Measurements from ENCODE around the gene PCDHA6. TPM values are rescaled to one million over a fixed set of nuclear protein-coding genes. Genes with fewer than 3 reads are reported as not detected.
"Not testable (repeated sequence)": the region's sequence is repeated elsewhere in the genome, so short reads cannot be mapped to it uniquely, and the experiment has no call there.

Gene PCDHA6, protein sequence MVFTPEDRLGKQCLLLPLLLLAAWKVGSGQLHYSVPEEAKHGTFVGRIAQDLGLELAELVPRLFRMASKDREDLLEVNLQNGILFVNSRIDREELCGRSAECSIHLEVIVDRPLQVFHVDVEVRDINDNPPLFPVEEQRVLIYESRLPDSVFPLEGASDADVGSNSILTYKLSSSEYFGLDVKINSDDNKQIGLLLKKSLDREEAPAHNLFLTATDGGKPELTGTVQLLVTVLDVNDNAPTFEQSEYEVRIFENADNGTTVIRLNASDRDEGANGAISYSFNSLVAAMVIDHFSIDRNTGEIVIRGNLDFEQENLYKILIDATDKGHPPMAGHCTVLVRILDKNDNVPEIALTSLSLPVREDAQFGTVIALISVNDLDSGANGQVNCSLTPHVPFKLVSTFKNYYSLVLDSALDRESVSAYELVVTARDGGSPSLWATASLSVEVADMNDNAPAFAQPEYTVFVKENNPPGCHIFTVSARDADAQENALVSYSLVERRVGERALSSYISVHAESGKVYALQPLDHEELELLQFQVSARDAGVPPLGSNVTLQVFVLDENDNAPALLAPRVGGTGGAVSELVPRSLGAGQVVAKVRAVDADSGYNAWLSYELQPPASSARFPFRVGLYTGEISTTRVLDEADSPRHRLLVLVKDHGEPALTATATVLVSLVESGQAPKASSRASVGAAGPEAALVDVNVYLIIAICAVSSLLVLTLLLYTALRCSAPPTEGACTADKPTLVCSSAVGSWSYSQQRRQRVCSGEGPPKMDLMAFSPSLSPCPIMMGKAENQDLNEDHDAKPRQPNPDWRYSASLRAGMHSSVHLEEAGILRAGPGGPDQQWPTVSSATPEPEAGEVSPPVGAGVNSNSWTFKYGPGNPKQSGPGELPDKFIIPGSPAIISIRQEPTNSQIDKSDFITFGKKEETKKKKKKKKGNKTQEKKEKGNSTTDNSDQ
- total RNA-seq = not detected

DNA sequence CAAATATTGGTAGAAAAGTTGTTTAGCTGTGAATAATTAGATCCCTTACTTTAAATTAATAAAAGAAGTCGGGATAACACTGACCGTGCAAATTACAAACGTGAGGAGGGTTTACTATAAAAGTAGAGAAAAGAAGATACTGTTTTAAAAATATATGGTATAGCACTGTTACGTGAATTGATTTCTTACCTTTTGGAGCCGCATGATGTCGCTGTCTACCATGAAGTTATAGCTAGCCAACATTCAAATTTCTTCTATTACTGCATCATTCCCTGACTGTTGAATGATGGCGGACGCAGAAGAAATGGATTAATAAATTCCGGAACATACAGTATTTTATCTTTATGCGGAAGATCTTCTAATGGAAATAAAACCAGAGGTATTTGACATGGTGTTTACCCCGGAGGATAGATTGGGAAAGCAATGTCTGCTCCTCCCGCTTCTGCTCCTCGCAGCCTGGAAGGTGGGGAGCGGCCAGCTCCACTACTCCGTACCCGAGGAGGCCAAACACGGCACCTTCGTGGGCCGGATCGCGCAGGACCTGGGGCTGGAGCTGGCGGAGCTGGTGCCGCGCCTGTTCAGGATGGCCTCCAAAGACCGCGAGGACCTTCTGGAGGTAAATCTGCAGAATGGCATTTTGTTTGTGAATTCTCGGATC, at the start of gene PCDHA6:
Gene PCDHA6 (plus strand): TSS at position 257 of the 658 bp plus-strand sequence. CDS start 132 bp downstream, at position 389.
- H3K27ac Mint-ChIP-seq = no peak within 1 kb of the TSS
- peaks cover 25 to 48% of the 10 kb centered on the region in 2 donors for H3K36me3 Mint-ChIP-seq
- ATAC-seq = no peak
- H3K9me3 Mint-ChIP-seq = peaks cover 13 to 14% of the 10 kb centered on the region in 2 donors
- DNase-seq (ENCODE audit: low spot score in 2 of 2) = no peak

DNA sequence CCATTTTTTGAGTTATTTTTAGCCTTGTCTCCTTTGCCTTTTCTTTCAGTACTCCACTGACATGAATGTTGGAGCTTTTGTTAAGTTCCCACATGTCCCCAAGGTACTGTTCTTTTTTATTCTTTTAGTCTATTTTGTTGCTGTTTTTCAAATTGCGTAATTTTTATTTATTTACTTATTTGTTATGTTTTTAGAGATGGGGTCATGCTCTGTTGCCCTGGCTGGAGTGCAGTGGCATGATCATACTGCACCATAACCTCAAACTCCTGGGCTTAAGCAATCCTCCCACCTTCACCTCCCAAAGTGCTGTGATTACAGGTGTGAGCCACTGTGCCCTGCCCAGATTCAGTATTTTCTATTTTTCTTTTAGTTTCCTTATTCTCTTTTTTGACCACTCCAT, 47.2 kb upstream of the PCDHA6 start:
- ATAC-seq = no peak
- peaks cover 51 to 52% of the 10 kb centered on the region in 2 donors for H3K9me3 Mint-ChIP-seq
- no peak overlapping the region for H3K27ac Mint-ChIP-seq

DNA sequence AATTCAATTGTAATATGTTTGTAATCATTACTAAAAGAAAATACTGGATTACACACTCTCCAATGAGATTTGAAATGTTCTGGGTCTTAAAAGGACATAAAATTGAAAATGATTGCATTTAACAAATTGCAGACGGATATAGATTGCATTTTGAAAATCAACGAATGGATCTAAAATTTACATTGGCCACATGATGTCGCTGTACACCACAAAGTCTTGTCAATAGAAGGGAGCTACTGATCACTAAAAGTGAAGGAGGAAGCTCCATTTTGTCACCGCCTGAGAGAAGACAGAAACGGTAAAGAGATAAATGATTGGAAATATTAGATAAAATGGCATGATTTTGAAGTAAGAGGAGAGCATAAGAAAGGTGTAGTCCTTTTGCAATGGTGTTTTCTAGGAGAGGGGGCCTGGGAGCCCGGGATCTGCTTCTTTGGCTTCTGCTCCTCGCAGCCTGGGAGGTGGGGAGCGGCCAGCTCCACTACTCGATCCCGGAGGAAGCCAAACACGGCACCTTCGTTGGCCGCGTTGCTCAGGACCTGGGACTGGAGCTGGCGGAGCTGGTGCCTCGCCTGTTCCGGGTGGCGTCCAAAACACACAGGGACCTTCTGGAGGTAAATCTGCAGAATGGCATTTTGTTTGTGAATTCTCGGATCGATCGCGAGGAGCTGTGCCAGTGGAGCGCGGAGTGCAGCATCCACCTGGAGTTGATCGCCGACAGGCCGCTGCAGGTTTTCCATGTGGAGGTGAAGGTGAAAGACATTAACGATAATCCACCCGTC, 41.7 kb upstream of the PCDHA6 start, which contains the start of gene PCDHA1:
Gene PCDHA1 (plus strand): TSS at position 236 of the 782 bp plus-strand sequence.
- Mint-ChIP-seq H3K27ac (peak within 1 kb of the TSS in 1 of 2 donors; percentile 55), H3K36me3 (peaks cover 47 to 64% of the 10 kb centered on the region in 2 donors), H3K9me3 (peaks cover 29 to 34% of the 10 kb centered on the region in 2 donors)
- DNase-seq (ENCODE audit: low spot score in 2 of 2) (no peak), ATAC-seq (no peak)

More for the DNA sequence above, 47.2 kb upstream of the PCDHA6 start:
- peaks cover 45 to 84% of the 10 kb centered on the region in 2 donors for H3K36me3 Mint-ChIP-seq
- no peak for DNase-seq (ENCODE audit: low spot score in 2 of 2)

DNA sequence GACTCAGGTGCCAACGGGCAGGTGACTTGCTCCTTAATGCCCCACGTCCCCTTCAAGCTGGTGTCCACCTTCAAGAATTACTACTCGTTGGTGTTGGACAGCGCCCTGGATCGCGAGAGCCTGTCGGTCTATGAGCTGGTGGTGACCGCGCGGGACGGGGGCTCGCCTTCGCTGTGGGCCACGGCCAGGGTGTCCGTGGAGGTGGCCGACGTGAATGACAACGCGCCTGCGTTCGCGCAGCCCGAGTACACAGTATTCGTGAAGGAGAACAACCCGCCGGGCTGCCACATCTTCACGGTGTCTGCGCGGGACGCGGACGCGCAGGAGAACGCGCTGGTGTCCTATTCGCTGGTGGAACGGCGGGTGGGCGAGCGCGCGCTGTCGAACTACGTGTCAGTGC, 40.3 kb upstream of the PCDHA6 start:
- H3K27ac Mint-ChIP-seq, ATAC-seq: not testable (repeated sequence)
- H3K9me3 Mint-ChIP-seq = peaks cover 28 to 31% of the 10 kb centered on the region in 2 donors

DNA sequence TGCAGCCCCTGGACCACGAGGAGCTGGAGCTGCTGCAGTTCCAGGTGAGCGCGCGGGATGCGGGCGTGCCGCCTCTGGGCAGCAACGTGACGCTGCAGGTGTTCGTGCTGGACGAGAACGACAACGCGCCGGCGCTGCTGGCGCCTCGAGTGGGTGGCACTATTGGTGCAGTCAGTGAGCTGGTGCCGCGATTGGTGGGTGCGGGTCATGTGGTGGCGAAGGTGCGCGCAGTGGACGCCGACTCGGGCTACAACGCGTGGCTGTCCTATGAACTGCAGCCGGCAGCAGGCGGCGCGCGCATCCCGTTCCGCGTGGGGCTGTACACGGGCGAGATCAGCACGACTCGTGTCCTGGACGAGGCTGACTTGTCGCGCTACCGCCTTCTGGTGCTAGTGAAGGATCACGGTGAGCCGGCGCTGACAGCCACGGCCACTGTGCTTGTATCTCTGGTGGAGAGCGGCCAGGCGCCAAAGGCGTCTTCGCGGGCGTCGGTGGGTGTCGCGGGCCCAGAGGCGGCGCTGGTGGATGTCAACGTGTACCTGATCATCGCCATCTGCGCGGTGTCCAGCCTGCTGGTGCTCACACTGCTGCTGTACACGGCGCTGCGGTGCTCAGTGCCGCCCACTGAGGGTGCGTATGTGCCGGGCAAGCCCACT, 39.8 kb upstream of the PCDHA6 start:
- DNase-seq (ENCODE audit: low spot score in 2 of 2); H3K27ac Mint-ChIP-seq; ATAC-seq: not testable (repeated sequence)
- peaks cover 26 to 30% of the 10 kb centered on the region in 2 donors for H3K9me3 Mint-ChIP-seq
- H3K36me3 Mint-ChIP-seq = peaks cover 44 to 52% of the 10 kb centered on the region in 2 donors

More for the DNA sequence above, 40.3 kb upstream of the PCDHA6 start:
- DNase-seq (ENCODE audit: low spot score in 2 of 2) = not testable (repeated sequence)
- H3K36me3 Mint-ChIP-seq = peaks cover 45 to 53% of the 10 kb centered on the region in 2 donors

DNA sequence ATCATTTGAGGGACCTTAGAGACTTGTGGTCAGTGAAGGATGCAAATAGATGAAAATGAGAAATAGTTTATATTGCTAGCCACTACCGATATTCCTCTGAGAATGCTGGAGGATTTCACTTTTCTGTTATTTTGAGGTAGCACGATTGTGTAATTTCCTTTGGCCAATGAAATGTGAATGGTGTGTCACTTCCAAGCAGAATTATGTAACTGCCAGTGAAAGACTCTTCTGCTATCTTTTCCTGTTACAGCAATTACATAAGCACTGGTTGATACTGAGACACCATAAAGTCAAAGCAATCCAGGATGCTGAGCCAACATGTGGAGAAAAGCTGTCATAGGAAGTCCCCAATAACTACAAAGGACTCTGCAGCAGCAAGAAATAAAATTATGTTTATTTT, 36.7 kb upstream of the PCDHA6 start:
- H3K36me3 Mint-ChIP-seq = peaks cover 44 to 51% of the 10 kb centered on the region in 2 donors
- DNase-seq (ENCODE audit: low spot score in 2 of 2) (no peak), ATAC-seq (no peak)
- H3K27ac Mint-ChIP-seq = no peak overlapping the region
- H3K9me3 Mint-ChIP-seq = peaks cover 25 to 32% of the 10 kb centered on the region in 2 donors

DNA sequence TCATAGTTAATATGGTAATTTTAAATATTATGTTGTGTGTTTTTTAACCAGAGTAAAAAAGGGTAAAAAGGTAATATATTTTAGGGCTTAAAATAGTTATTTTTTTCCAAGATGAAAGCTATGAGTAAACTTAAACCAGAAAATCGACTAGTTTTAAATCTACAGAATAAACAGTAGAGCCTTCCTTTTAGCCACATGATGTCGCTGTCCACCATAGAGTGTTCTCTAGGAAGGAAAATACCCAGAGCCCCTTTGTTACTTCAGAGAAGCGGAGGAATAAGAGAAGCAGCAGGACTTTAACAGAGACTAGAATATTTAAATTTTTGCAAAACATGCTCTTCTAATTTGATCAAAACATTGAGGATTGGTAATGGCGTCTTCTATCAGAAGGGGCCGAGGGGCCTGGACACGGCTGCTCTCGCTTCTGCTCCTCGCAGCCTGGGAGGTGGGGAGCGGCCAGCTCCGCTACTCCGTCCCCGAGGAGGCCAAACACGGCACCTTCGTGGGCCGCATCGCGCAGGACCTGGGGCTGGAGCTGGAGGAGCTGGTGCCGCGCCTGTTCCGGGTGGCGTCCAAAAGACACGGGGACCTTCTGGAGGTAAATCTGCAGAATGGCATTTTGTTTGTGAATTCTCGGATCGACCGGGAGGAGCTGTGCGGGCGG, 33.0 kb upstream of the PCDHA6 start, which contains the start of gene PCDHA2:
Gene PCDHA2 (plus strand): TSS at position 258 of the 664 bp plus-strand sequence.
- peaks cover 19 to 29% of the 10 kb centered on the region in 2 donors for H3K36me3 Mint-ChIP-seq
- H3K9me3 Mint-ChIP-seq = peaks cover 18 to 24% of the 10 kb centered on the region in 2 donors
- DNase-seq (ENCODE audit: low spot score in 2 of 2) (no peak), ATAC-seq (no peak)
- no peak within 1 kb of the TSS for H3K27ac Mint-ChIP-seq

DNA sequence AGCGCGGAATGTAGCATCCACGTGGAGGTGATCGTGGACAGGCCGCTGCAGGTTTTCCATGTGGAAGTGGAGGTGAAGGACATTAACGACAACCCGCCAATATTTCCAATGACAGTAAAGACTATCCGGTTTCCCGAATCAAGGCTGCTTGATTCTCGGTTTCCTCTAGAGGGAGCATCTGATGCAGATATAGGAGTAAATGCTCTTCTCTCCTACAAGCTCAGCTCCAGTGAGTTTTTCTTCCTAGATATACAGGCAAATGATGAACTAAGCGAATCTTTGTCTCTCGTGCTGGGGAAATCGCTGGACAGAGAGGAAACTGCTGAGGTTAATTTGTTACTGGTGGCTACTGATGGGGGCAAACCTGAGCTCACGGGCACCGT, 32.5 kb upstream of the PCDHA6 start:
- Mint-ChIP-seq H3K36me3 (peaks cover 17 to 27% of the 10 kb centered on the region in 2 donors), H3K9me3 (peaks cover 20 to 25% of the 10 kb centered on the region in 2 donors), H3K27ac (no peak overlapping the region)
- no peak for ATAC-seq
- DNase-seq (ENCODE audit: low spot score in 2 of 2) = no peak

DNA sequence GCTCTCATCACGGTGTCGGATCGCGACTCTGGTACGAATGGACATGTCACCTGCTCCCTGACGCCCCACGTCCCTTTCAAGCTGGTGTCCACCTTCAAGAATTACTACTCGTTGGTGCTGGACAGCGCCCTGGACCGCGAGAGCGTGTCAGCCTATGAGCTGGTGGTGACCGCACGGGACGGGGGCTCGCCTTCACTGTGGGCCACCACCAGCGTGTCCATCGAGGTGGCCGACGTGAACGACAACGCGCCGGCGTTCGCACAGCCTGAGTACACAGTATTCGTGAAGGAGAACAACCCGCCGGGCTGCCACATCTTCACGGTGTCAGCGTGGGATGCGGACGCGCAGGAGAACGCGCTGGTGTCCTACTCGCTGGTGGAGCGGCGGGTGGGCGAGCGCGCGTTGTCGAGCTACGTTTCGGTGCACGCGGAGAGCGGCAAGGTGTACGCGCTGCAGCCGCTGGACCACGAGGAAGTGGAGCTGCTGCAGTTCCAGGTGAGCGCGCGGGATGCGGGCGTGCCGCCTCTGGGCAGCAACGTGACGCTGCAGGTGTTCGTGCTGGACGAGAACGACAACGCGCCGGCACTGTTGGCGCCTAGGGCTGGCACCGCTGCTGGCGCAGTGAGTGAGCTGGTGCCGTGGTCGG, 31.6 kb upstream of the PCDHA6 start:
- peaks cover 24 to 33% of the 10 kb centered on the region in 2 donors for H3K36me3 Mint-ChIP-seq
- not testable (repeated sequence) for DNase-seq (ENCODE audit: low spot score in 2 of 2); ATAC-seq; H3K27ac Mint-ChIP-seq
- H3K9me3 Mint-ChIP-seq = peaks cover 17 to 22% of the 10 kb centered on the region in 2 donors

DNA sequence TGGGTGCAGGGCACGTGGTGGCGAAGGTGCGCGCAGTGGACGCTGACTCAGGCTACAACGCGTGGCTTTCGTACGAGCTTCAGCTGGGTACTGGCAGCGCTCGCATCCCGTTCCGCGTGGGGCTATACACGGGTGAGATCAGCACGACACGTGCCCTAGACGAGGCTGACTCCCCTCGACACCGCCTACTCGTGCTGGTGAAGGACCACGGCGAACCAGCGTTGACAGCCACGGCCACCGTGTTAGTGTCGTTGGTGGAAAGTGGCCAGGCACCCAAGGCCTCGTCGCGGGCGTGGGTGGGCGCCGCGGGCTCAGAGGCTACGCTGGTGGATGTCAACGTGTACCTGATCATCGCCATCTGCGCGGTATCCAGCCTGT, 31.1 kb upstream of the PCDHA6 start:
- no peak for ATAC-seq
- H3K9me3 Mint-ChIP-seq = peaks cover 14 to 24% of the 10 kb centered on the region in 2 donors
- DNase-seq (ENCODE audit: low spot score in 2 of 2) = no peak
- H3K36me3 Mint-ChIP-seq = peaks cover 26 to 38% of the 10 kb centered on the region in 2 donors
- no peak overlapping the region for H3K27ac Mint-ChIP-seq

DNA sequence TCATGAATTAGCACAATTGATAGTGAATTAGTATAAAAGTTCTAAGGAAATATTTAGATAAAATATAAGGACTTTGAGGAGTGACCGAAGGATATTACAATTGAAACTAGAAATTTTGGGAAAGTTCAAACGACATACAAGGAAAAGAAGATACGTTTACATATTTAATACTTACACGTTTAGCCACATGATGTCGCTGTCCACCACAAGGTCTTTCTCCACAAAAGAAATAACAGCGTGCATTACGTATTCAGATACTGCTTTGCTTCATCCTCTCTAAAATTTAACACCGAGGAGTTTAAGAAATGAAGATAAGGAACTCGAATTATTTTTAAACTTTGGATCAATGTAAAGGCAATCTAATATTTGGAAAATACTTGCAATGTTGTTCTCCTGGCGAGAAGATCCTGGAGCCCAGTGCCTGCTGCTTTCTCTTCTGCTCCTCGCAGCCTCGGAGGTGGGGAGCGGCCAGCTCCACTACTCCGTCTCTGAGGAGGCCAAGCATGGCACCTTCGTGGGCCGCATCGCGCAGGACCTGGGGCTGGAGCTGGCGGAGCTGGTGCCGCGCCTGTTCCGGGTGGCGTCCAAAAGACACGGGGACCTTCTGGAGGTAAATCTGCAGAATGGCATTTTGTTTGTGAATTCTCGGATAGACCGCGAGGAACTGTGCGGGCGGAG, 26.8 kb upstream of the PCDHA6 start, which contains the start of gene PCDHA3:
Gene PCDHA3 (plus strand): TSS at position 242 of the 678 bp plus-strand sequence.
- peaks cover 14 to 38% of the 10 kb centered on the region in 2 donors for H3K36me3 Mint-ChIP-seq
- DNase-seq (ENCODE audit: low spot score in 2 of 2) = no peak
- peak within 1 kb of the TSS in 1 of 2 donors; percentile 55 for H3K27ac Mint-ChIP-seq
- ATAC-seq = no peak
- peaks cover 5 to 29% of the 10 kb centered on the region in 2 donors for H3K9me3 Mint-ChIP-seq

DNA sequence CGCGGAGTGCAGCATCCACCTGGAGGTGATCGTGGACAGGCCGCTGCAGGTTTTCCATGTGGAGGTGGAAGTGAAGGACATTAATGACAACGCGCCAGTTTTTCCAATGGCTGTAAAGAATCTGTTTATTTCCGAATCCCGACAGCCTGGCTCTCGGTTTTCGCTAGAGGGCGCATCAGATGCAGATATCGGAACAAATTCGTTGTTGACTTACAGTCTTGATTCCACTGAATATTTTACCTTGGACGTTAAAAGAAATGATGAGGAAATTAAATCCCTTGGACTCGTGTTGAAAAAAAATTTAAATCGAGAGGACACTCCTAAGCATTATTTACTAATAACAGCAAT, 26.3 kb upstream of the PCDHA6 start:
- no peak overlapping the region for H3K27ac Mint-ChIP-seq
- DNase-seq (ENCODE audit: low spot score in 2 of 2) = no peak
- ATAC-seq = no peak
- H3K9me3 Mint-ChIP-seq = peaks cover 5 to 25% of the 10 kb centered on the region in 2 donors
- peaks cover 14 to 38% of the 10 kb centered on the region in 2 donors for H3K36me3 Mint-ChIP-seq

DNA sequence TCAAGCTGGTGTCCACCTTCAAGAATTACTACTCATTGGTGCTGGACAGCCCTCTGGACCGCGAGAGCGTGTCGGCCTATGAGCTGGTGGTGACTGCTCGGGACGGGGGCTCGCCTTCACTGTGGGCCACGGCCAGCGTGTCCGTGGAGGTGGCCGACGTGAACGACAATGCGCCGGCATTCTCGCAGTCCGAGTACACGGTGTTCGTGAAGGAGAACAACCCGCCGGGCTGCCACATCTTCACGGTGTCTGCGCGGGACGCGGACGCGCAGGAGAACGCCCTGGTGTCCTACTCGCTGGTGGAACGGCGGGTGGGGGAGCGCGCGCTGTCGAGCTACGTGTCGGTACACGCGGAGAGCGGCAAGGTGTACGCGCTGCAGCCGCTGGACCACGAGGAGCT, 25.4 kb upstream of the PCDHA6 start:
- Mint-ChIP-seq H3K36me3 (peaks cover 15 to 45% of the 10 kb centered on the region in 2 donors), H3K9me3 (peaks cover 9 to 29% of the 10 kb centered on the region in 2 donors)
- not testable (repeated sequence) for H3K27ac Mint-ChIP-seq; DNase-seq (ENCODE audit: low spot score in 2 of 2); ATAC-seq
